Posterior vena cava (tissue), 2 donors: ENCODE data around the gene BYSL. TPM values are rescaled to one million over a fixed set of nuclear protein-coding genes. Genes with fewer than 3 reads are reported as not detected.
"Not testable (repeated sequence)": the region's sequence is repeated elsewhere in the genome, so short reads cannot be mapped to it uniquely, and the experiment has no call there.

Experiments
- DNase-seq: peaks from one replicate; pipeline ENCODE4 v3.0.0-alpha.2; 2020; ENCODE audit warnings: low spot score
- intact Hi-C, 2 donors: fragments of 100-400 bp; cut with DNase I; formaldehyde crosslinking; loops; one replicate each; pipeline versions ENCODE4 v1.14.1 to v1.14.2; 2022 to 2023
- total RNA-seq, 2 donors: library from RNA; stranded (reverse); fragmentation: NEBNext Ultra II Directional; extraction: Animal tissue kit (Norgen Biotek cat#: 25700); gene quantifications; one replicate each; pipeline ENCODE4 v1.2.1, GENCODE V29; 2021
- donor health status: DM: yes; HTN: yes; CAD: no.
- donor health status: DM: yes; HTN: yes; CAD: no.

The BYSL gene
- total RNA-seq, 2 donors from 2014 or later: 12.7 to 16.8 TPM

- DNase-seq: peak; percentile 82
- intact Hi-C loops: loop anchor here in 1 of 2 donors (10.0 kb wide), 2 partner anchors 105 to 155 kb away; partner anchors contain the start of genes PRICKLE4 and TOMM6
Observed at GRCh38 chr6:41939176-41939847, 18.0 kb downstream of the BYSL start.

DNA sequence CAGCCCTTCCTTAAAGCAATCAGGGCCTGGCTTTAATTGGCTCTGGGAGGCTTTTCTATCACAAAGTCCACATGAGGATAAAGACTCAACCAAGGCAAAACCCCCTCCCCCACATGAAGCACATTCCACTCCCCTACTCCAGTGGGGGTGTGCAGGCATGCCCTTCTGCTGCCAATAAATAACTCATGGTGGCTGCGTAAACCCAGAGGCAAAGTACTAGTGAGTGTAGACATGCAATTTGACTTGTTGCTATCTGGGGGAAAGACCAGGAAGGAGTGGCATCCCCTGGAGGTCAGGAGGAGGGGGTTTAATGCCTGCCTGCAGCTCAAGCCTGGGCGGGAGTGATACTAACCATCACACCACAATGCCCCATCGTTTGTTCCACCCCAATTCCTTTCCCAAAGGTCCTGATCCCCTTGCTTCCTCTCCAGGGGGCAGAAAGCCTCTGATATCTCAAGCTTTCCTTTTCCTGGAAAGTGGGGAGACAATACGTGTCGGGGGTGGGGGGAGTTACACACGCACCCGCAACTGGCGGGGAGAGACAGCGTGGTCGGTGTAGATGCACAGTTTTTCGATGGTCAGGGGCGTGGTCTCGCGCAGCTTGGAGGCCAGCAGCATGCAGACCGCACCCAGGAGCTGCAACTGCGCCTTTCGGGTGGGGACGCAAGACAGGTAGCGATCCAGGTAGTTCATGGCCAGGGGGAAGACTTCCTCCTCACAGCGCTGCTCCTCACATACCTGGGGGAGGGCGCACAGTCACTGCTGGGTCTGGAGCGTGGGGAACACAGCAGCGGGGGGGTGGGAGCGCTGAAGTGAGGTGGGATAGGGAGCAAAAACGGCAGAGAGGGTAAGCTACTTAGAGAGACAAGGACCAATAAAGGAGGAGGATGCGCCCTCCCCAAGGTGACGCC, 18.8 kb downstream of the BYSL start:
- DNase-seq: peak; percentile 81

DNA sequence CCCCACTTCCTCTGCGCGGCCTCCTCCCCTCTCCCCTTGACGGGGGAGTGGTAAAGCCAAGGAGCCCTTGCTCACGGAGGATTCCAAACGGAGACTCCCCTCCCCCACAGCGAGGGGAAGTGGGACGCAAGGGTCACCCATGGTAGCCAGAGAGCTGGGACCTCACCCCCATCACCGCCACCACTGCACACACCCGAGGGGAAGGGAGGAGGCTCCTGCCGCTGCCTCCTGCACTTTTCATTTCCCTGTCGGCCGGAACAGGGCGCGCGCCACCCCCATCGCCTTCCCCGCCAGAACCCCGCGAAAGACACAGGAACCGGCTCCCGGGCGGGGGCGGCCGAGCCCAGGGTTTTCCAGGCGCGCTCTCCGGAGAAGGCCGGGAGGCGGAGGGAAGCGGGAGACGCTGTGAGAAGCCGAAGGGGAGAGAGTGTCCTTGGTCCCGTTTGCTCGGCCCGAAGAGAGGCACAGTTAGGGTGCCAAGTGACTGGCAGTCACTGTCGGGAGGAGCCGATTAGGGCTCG, 19.5 kb downstream of the BYSL start:
- intact Hi-C loops: no loop called here
- peak; percentile 88 for DNase-seq

More for the DNA sequence above, 18.8 kb downstream of the BYSL start:
- intact Hi-C loops: loop anchor here in 1 of 2 donors (10.0 kb wide), 2 partner anchors 105 to 155 kb away; partner anchors contain the start of genes PRICKLE4 and TOMM6

GRCh38 chr6:41941280-41942066, 20.2 kb downstream of the BYSL start, which contains the start of gene CCND3:
TSS of gene CCND3 (minus strand) at chr6:41941808. CDS start at chr6:41941649, 159 bp downstream.
- intact Hi-C loops: no loop called here
- peak; percentile 98 for DNase-seq

- no peak for DNase-seq
- intact Hi-C loops: no loop called here
Observed at GRCh38 chr6:41942067-41942851, 21.0 kb downstream of the BYSL start.

DNA sequence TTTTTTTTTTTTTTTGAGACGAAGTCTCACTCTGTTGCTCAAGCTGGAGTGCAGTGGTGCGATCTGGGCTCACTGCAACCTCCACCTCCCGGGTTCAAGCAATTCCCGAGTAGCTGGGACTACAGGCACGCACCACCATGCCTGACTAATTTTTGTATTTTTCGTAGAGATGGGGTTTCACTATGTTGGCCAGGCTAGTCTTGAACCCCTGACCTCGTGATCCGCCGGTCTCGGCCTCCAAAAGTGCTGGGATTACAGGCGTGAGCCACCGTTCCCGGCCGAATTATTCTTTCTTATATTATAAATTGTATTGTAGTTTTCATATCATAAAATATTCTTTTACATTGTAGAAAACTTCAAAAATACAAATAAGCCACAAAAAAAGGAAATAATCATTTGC, 21.6 kb downstream of the BYSL start:
- DNase-seq, intact Hi-C loops: not testable (repeated sequence)

GRCh38 chr6:41943456-41943855, 22.2 kb downstream of the BYSL start:
- DNase-seq: no peak
- intact Hi-C loops: no loop called here

DNA sequence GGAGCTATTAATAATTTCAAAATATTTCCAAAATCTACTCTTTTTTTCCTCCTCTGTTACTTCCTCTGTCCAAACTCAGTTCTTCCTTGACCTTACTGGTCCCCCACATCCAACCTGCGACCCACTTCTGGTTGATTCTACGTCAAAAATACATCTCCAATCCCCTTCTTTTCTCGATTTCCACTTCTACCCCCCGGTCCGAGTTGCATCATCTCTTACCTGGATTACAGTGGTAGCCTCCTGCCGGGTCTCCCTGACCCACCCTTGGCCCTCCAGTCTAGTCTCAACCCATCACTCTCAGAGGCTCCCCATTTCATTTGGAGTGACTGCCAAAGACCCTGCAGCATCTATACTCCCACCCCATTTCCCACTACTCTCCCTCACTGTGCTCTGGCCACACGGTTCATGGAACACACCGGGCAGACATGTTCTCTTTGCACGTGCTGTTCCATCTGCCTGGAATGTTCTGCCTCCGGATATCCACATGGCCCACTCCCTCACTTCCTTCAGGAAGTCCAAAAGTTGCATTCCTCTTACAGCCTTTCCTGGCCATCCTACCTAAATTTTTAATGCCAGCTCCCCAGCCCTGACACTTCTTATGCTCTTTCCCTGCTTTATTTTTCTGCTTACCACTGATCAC, 26.4 kb downstream of the BYSL start:
- DNase-seq: no peak
- intact Hi-C loops: no loop called here

GRCh38 chr6:41954668-41955067, 33.4 kb downstream of the BYSL start:
- intact Hi-C loops: no loop called here
- no peak for DNase-seq

DNA sequence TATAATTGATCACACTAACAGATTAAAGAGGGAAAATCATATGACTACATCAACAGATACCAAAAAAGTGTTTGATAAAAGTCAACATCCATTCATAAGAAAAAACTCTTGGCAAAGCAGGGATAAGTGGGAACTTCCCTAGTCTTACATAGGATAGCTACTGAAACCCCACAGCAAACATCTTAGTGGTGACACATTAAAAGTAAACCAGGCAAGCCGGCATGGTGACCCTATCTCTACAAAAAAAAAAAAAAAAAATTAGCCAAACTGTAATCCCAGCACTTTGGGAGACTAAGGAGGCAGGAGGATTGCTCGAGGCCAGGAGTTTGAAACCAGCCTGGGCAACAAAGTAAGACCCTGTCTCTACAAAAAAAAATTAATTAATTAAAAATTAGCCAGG, 34.1 kb downstream of the BYSL start:
- intact Hi-C loops: no loop called here
- DNase-seq: no peak

- intact Hi-C loops: no loop called here
- DNase-seq: no peak
Observed at GRCh38 chr6:41957117-41957516, 35.8 kb downstream of the BYSL start.

DNA sequence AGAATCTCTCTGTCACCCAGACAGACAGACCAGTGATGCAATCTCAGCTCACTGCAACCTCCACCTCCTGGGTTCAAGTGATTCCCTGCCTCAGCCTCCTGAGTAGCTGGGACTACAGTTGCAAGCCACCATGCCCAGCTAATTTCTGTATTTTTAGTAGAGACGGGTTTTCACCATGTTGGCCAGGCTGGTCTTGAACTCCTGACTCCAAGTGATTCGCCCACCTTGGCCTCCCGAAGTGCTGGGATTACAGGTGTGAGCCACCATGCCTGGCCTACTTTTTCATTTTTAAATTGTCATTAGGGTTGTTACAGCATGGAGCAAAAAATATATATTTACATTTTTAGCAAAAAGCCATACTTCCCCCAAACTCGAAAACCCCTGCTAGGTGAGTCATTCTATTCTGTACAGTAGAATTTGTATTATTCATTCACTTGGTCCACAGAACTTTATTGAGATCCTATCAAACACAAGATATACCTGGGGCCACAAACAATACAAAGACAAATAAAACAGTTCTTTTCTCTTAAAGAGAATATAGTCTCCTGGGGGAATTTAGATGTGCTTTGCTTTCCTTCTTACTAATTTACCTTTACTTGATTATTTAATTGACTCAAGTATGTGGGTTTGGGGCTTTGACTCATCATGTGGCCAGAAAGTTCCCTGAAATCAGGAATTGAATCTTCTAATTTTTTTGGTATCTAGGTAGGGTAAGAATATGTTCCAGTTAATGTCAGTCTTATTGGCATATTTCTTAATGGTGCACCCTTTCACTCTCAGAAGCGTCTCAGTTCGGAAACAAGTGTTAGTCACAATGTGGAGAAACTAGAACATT, 36.9 kb downstream of the BYSL start:
- no peak for DNase-seq

DNA sequence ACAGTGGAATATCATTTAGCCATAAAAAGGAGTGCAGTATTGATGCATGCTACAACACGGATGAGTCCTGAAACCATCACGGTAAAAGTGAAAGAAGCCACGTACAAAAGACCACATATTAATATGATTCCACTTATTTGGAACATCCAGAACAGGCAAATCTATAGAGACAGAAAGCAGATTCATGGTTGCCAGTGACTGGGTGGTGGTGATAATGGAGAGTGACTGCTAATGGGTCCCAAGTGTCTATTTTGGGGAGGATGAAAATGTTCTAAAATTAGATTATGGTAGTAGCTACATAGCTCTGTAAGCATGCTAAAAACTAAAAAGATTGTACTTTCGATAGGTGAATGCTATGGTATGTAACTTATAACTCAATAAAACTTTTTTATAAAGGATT, 38.7 kb downstream of the BYSL start:
- DNase-seq: no peak
- intact Hi-C loops: no loop called here

More for the DNA sequence above, 36.9 kb downstream of the BYSL start:
- intact Hi-C loops: no loop called here

- DNase-seq: no peak
- intact Hi-C loops: no loop called here
Observed at GRCh38 chr6:41963371-41963770, 42.1 kb downstream of the BYSL start.

DNA sequence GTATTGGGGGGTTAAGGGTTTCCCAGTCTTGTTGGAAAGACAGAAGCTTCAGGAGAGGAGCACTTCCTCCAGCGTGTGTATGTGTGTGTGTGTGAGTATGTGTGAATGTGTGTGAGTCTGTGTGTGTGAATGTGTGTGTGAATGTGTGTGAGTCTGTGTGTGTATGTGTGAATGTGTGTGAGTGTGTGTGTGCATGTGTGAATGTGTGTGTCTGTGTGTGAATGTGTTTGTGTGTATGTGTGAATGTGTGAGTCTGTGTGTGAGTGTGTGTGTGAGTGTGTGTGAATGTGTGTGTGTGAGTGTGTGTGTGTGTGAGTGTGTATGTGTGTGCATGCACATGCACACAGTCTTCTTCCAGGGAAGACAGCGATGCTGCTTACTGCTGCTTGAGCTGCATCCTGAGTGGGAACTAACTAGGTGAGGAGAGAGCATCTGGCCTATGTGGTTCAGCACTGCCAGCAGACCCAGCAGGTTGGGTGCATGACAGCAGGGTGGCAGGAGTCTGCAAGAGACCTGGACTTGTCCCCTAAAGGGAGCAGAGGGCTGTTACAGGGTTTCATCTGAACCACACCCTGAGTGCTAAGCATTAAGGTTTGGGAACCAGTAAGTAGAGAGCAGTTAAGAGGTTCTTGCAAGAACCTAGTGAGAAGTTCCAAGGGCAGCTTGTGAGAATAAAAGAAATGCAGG, 43.0 kb downstream of the BYSL start:
- DNase-seq: no peak
- intact Hi-C loops: no loop called here

DNA sequence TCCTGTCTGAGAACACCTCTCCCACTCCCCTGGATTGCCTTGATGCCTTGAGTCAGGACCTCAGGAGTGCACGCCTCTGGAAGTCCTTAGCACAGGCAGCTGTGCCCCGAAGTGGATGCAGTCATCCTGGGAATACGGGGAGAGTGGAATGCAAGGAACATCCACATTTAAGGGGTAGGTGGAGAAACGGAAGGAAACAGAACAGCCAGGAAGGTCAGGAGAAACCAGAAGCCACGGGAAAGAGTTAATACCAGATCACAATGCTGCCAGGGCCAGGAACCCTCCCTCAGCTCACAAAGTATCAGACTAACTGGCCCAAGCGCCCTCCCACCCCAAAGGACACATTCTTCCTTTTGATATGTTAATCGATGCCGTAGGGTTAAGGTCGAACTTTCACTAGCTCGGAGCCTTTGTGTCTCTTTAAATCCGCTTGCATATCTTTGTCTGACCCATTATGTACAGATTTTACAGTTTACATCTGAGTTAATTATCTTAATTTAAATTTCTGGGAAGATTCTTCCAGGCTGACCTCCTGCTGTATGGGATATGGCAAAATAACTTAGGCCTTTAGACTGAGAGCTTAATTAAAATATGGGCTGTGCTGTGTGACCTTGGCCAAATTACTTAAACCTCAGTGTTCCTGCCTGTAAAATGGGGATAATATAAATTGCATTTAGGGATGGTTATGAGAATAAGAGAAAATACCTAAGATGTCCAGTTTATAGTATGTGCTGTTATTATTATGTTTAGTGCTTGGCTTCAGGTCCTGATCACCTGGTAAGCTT, 44.3 kb downstream of the BYSL start:
- intact Hi-C loops: no loop called here
- DNase-seq: no peak
